Measurements from ENCODE around the gene PLBD2. TPM values are rescaled to one million over a fixed set of nuclear protein-coding genes. Genes with fewer than 3 reads are reported as not detected.

Gene PLBD2
- total and polyA plus RNA-seq, 9 of the 15 experiments (the other 6 are each of a cell fraction or from before 2014, with no cell fraction given), result 2.4 to 37.4 (median 6.0) TPM

DNA sequence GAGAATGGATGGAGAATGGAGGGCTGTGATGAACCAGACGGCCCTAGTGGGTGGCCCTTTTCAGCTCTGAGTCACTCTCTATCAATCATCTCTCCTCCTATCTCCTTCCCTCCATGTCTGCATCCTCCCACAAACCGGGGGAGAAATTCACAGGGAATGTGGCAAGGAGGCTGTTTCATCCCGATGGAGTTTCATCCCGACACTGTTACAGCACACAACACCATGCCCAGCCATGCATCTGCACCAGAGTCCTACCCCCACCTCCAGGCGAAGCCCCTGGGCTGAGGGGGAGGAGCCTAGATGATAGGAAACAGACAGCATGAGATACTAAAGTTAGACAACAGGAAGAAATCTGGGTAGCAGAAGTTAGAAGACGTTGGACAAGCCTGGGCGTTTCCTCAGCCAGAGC lies 44.3 kb upstream of the PLBD2 start (continued):
- TF ChIP-seq, protein P1, sequence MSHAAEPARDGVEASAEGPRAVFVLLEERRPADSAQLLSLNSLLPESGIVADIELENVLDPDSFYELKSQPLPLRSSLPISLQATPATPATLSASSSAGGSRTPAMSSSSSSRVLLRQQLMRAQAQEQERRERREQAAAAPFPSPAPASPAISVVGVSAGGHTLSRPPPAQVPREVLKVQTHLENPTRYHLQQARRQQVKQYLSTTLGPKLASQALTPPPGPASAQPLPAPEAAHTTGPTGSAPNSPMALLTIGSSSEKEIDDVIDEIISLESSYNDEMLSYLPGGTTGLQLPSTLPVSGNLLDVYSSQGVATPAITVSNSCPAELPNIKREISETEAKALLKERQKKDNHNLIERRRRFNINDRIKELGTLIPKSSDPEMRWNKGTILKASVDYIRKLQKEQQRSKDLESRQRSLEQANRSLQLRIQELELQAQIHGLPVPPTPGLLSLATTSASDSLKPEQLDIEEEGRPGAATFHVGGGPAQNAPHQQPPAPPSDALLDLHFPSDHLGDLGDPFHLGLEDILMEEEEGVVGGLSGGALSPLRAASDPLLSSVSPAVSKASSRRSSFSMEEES (CRISPR knock-in tag; IDR thresholded peaks at IDR 0.05), result no peak
- TF ChIP-seq ZNF561 (CRISPR knock-in tag; conservative IDR thresholded peaks at IDR 0.05) (no peak), CREM (IDR thresholded peaks at IDR 0.05; ENCODE audit: low read depth) (0 out of 2 replicates have a peak, but pooled peaks have one; percentile 31), ZNF384 (IDR thresholded peaks at IDR 0.05; ENCODE audit: low read depth, low read length) (no peak), KHSRP (IDR thresholded peaks at IDR 0.05) (no peak), NR4A1 (CRISPR knock-in tag; IDR thresholded peaks at IDR 0.05) (no peak), NR4A1 (tag; IDR thresholded peaks at IDR 0.05) (no peak), NCOA1 (IDR thresholded peaks at IDR 0.05; ENCODE audit: low read depth) (no peak), ZNF224 (CRISPR knock-in tag; IDR thresholded peaks at IDR 0.05) (no peak), TCF7L2 (IDR thresholded peaks at IDR 0.05; ENCODE audit: low read depth, low read length) (no peak), NFIX (CRISPR knock-in tag; IDR thresholded peaks at IDR 0.05; ENCODE audit: low read depth) (no peak), TCFL5 (CRISPR knock-in tag; conservative IDR thresholded peaks at IDR 0.05) (no peak), SIRT6 (IDR thresholded peaks at IDR 0.05; ENCODE audit: low read depth, low read length) (no peak), NFIC (IDR thresholded peaks at IDR 0.05) (no peak), LARP7 (IDR thresholded peaks at IDR 0.05) (no peak), PCBP2 (IDR thresholded peaks at IDR 0.05; ENCODE audit: low read depth, low read length, poor library complexity, severe bottlenecking) (no peak), TBP (optimal IDR thresholded peaks at IDR 0.05; ENCODE audit: low read depth, low read length) (no peak), MXI1 (IDR thresholded peaks at IDR 0.05; ENCODE audit: low read depth, low read length) (no peak)
- TF ChIP-seq, protein P2, sequence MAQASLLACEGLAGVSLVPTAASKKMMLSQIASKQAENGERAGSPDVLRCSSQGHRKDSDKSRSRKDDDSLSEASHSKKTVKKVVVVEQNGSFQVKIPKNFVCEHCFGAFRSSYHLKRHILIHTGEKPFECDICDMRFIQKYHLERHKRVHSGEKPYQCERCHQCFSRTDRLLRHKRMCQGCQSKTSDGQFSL (CRISPR knock-in tag; IDR thresholded peaks at IDR 0.05), result peak; percentile 38; the same call in 1 of the 2 replicates
- TF ChIP-seq, protein P2 (tag; IDR thresholded peaks at IDR 0.05), result no peak
- TF ChIP-seq, protein P3, sequence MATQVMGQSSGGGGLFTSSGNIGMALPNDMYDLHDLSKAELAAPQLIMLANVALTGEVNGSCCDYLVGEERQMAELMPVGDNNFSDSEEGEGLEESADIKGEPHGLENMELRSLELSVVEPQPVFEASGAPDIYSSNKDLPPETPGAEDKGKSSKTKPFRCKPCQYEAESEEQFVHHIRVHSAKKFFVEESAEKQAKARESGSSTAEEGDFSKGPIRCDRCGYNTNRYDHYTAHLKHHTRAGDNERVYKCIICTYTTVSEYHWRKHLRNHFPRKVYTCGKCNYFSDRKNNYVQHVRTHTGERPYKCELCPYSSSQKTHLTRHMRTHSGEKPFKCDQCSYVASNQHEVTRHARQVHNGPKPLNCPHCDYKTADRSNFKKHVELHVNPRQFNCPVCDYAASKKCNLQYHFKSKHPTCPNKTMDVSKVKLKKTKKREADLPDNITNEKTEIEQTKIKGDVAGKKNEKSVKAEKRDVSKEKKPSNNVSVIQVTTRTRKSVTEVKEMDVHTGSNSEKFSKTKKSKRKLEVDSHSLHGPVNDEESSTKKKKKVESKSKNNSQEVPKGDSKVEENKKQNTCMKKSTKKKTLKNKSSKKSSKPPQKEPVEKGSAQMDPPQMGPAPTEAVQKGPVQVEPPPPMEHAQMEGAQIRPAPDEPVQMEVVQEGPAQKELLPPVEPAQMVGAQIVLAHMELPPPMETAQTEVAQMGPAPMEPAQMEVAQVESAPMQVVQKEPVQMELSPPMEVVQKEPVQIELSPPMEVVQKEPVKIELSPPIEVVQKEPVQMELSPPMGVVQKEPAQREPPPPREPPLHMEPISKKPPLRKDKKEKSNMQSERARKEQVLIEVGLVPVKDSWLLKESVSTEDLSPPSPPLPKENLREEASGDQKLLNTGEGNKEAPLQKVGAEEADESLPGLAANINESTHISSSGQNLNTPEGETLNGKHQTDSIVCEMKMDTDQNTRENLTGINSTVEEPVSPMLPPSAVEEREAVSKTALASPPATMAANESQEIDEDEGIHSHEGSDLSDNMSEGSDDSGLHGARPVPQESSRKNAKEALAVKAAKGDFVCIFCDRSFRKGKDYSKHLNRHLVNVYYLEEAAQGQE (IDR thresholded peaks at IDR 0.05; ENCODE audit: borderline replicate concordance), result 0 out of 2 replicates have a peak, but pooled peaks have one; percentile 5
- TF ChIP-seq, protein P3 (CRISPR knock-in tag; IDR thresholded peaks at IDR 0.05; ENCODE audit: low read depth), result no peak

Measured in K562 (cell line).